Trophoblast cell (in vitro differentiated cells and primary cell): ENCODE measurements around the gene ADAMTSL5.
A peak's percentile ranks its signal among the peaks of the same experiment; 100 is the strongest.

ENCODE experiments used
- DNase-seq, 2 donors: peaks; one replicate each; pipeline ENCODE4 v3.0.0-alpha.2; 2016
- H2AFZ ChIP-seq: 2 replicates; pipeline ENCODE4 v1.6.1; 2013; ENCODE audit warnings: low read length, moderate library complexity, mild to moderate bottlenecking; ENCODE audit not compliant: insufficient read depth, poor library complexity
- H2AK5ac ChIP-seq: 2 replicates; pipeline ENCODE4 v1.6.1; 2013; ENCODE audit warnings: mild to moderate bottlenecking, low read length
- H2BK120ac ChIP-seq: 2 replicates; pipeline ENCODE4 v1.6.1; 2013; ENCODE audit warnings: low read length, mild to moderate bottlenecking, moderate library complexity; ENCODE audit not compliant: insufficient read depth, poor library complexity
- H2BK12ac ChIP-seq: 2 replicates; pipeline ENCODE4 v1.6.1; 2013; ENCODE audit warnings: mild to moderate bottlenecking, low read length, moderate library complexity
- H2BK5ac ChIP-seq: 2 replicates; pipeline ENCODE4 v1.6.1; 2013; ENCODE audit warnings: low read length, low read depth, moderate library complexity, mild to moderate bottlenecking; ENCODE audit not compliant: poor library complexity
- H3K14ac ChIP-seq: 2 replicates; pipeline ENCODE4 v1.6.1; 2013; ENCODE audit warnings: mild to moderate bottlenecking, low read length
- H3K18ac ChIP-seq: 2 replicates; pipeline ENCODE4 v1.6.1; 2013; ENCODE audit warnings: mild to moderate bottlenecking, low read length
- H3K23ac ChIP-seq: 2 replicates; pipeline ENCODE4 v1.6.1; 2013; ENCODE audit warnings: low read length
- H3K27ac ChIP-seq: 2 replicates; pipeline ENCODE4 v1.5.1; 2013; ENCODE audit warnings: low read depth, mild to moderate bottlenecking, inconsistent platforms, low read length, moderate library complexity
- H3K27me3 ChIP-seq: 2 replicates; pipeline ENCODE4 v1.6.1; 2013; ENCODE audit warnings: inconsistent platforms, mild to moderate bottlenecking, low read length, moderate library complexity; ENCODE audit not compliant: insufficient read depth
- H3K36me3 ChIP-seq, 2 experiments: 1 replicate in 1 of 2; 2 replicates in 1 of 2; pipeline ENCODE4 v1.6.1; 2013; ENCODE audit warnings: low read length in 2 of 2, mild to moderate bottlenecking in 2 of 2, moderate library complexity in 1 of 2; ENCODE audit not compliant: insufficient read depth in 2 of 2, control insufficient read depth in 1 of 2
- H3K4ac ChIP-seq: 2 replicates; pipeline ENCODE4 v1.6.1; 2013; ENCODE audit warnings: low read depth, mild to moderate bottlenecking, low read length, moderate library complexity
- H3K4me1 ChIP-seq, 2 experiments: 1 replicate in 1 of 2; 2 replicates in 1 of 2; pipeline ENCODE4 v1.6.1; 2013; ENCODE audit warnings: low read length in 2 of 2, mild to moderate bottlenecking in 2 of 2, moderate library complexity in 1 of 2; ENCODE audit not compliant: insufficient read depth in 2 of 2, control insufficient read depth in 1 of 2
- H3K4me2 ChIP-seq: 2 replicates; pipeline ENCODE4 v1.6.1; 2013; ENCODE audit warnings: inconsistent platforms, mild to moderate bottlenecking, low read length, moderate library complexity
- H3K4me3 ChIP-seq: 2 replicates; pipeline ENCODE4 v1.5.1; 2013; ENCODE audit warnings: mild to moderate bottlenecking, low read depth, low read length, inconsistent platforms
- H3K79me1 ChIP-seq: one replicate; pipeline ENCODE4 v1.6.1; 2013; ENCODE audit warnings: low read length
- H3K79me2 ChIP-seq: 2 replicates; pipeline ENCODE4 v1.6.1; 2013; ENCODE audit warnings: low read length, mild to moderate bottlenecking; ENCODE audit not compliant: control insufficient read depth, insufficient read depth, poor library complexity
- H3K9ac ChIP-seq: 2 replicates; pipeline ENCODE4 v1.6.1; 2013; ENCODE audit warnings: mild to moderate bottlenecking, low read length
- H3K9me3 ChIP-seq: 2 replicates; pipeline ENCODE4 v1.6.1; 2013; ENCODE audit warnings: low read depth, mild to moderate bottlenecking, control low read depth, inconsistent platforms, low read length; ENCODE audit not compliant: insufficient read depth
- H4K12ac ChIP-seq: 2 replicates; pipeline ENCODE4 v1.6.1; 2013; ENCODE audit warnings: low read depth, mild to moderate bottlenecking, low read length, moderate library complexity
- H4K8ac ChIP-seq: 2 replicates; pipeline ENCODE4 v1.6.1; 2013; ENCODE audit warnings: low read depth, mild to moderate bottlenecking, low read length, moderate library complexity
- H4K91ac ChIP-seq: one replicate; pipeline ENCODE4 v1.6.1; 2013; ENCODE audit warnings: low read depth, mild to moderate bottlenecking, low read length, moderate library complexity
- WGBS: extraction: QIAGEN DNeasy Blood & Tissue Kit; methylation state at CpG from one replicate; pipeline ENCODE4 v1.1.7; 2013; ENCODE audit warnings: missing lambda C conversion rate; ENCODE audit not compliant: insufficient read length, insufficient coverage; ENCODE audit errors: extremely low coverage; 5-methylcytosine and 5-hydroxymethylcytosine counted together

The ADAMTSL5 gene

GRCh38 chr19:1510442-1510806 is 2.4 kb downstream of the ADAMTSL5 start:
- no peak overlapping the region for H4K8ac ChIP-seq

GRCh38 chr19:1509602-1510441 is 3.0 kb downstream of the ADAMTSL5 start:
- Histone ChIP-seq H3K9ac (no peak overlapping the region), H2AFZ (no peak overlapping the region), H3K27me3 (no peaks in the 10 kb centered on the region), H3K18ac (no peak overlapping the region), H4K8ac (no peak overlapping the region), H3K27ac (no peak overlapping the region), H3K4me3 (no peak overlapping the region), H3K79me1 (peaks cover 14% of the 10 kb centered on the region), H3K14ac (no peak overlapping the region), H3K23ac (no peak overlapping the region), H3K36me3 (no peaks in the 10 kb centered on the region), H2BK12ac (no peak overlapping the region), H3K79me2 (peaks cover 2% of the 10 kb centered on the region), H2BK120ac (no peak overlapping the region), H4K91ac (no peak overlapping the region), H3K4me2 (no peak overlapping the region), H3K4ac (no peak overlapping the region), H2AK5ac (no peak overlapping the region), H2BK5ac (no peak overlapping the region), H3K4me1 (peaks cover 6% of the 10 kb centered on the region in 2 experiments), H3K9me3 (peaks cover 22% of the 10 kb centered on the region), H4K12ac (no peak overlapping the region)
- no peak for DNase-seq
- WGBS: no CpG with 5 or more reads among the region's 11 CpGs

More at GRCh38 chr19:1510442-1510806, 2.4 kb downstream of the ADAMTSL5 start:
- H4K91ac ChIP-seq: no peak overlapping the region
- H2AFZ ChIP-seq: no peak overlapping the region
- WGBS: no CpG with 5 or more reads among the region's 25 CpGs
- no peak overlapping the region for H3K14ac ChIP-seq
- DNase-seq: no peak
- no peaks in the 10 kb centered on the region for H3K36me3 ChIP-seq
- H3K4ac ChIP-seq: no peak overlapping the region
- peaks cover 6% of the 10 kb centered on the region in 2 experiments for H3K4me1 ChIP-seq
- no peak overlapping the region for H2BK120ac ChIP-seq
- H3K79me2 ChIP-seq: peaks cover 2% of the 10 kb centered on the region
- H3K4me2 ChIP-seq: no peak overlapping the region
- no peak overlapping the region for H3K27ac ChIP-seq
- no peak overlapping the region for H3K9ac ChIP-seq
- H3K27me3 ChIP-seq: no peaks in the 10 kb centered on the region
- no peak overlapping the region for H3K4me3 ChIP-seq
- no peak overlapping the region for H2BK12ac ChIP-seq
- H3K23ac ChIP-seq: no peak overlapping the region
- no peak overlapping the region for H3K18ac ChIP-seq
- H2AK5ac ChIP-seq: no peak overlapping the region
- peaks cover 21% of the 10 kb centered on the region for H3K9me3 ChIP-seq
- no peak overlapping the region for H4K12ac ChIP-seq
- no peak overlapping the region for H2BK5ac ChIP-seq
- peaks cover 14% of the 10 kb centered on the region for H3K79me1 ChIP-seq

GRCh38 chr19:1508507-1508856 is 4.3 kb downstream of the ADAMTSL5 start:
- peak in 1 of 2 donors; percentile 44 for DNase-seq
- Histone ChIP-seq H4K8ac (no peak overlapping the region), H3K4ac (no peak overlapping the region), H4K12ac (no peak overlapping the region), H3K18ac (no peak overlapping the region), H3K79me1 (peaks cover 11% of the 10 kb centered on the region), H3K14ac (no peak overlapping the region), H3K4me1 (peaks cover 4 to 6% of the 10 kb centered on the region in 2 experiments), H3K9ac (no peak overlapping the region), H3K79me2 (peaks cover 2% of the 10 kb centered on the region), H3K4me2 (peak overlapping the region; percentile 13), H3K27ac (no peak overlapping the region), H3K23ac (no peak overlapping the region), H2BK120ac (no peak overlapping the region), H4K91ac (no peak overlapping the region), H2BK5ac (no peak overlapping the region), H3K4me3 (no peak overlapping the region), H3K9me3 (peaks cover 19% of the 10 kb centered on the region), H3K36me3 (no peaks in the 10 kb centered on the region), H3K27me3 (no peaks in the 10 kb centered on the region), H2AK5ac (no peak overlapping the region), H2BK12ac (no peak overlapping the region), H2AFZ (no peak overlapping the region)
- no CpG with 5 or more reads among the region's 12 CpGs for WGBS

- H2BK12ac ChIP-seq: no peak overlapping the region
- no peak overlapping the region for H3K9ac ChIP-seq
- peak overlapping the region; percentile 35 for H2BK120ac ChIP-seq
- H3K23ac ChIP-seq: no peak overlapping the region
- peaks cover 7% of the 10 kb centered on the region for H3K79me1 ChIP-seq
- peak overlapping the region; percentile 19 for H3K18ac ChIP-seq
- peaks cover 2 to 6% of the 10 kb centered on the region in 2 experiments for H3K4me1 ChIP-seq
- peak overlapping the region; percentile 77 for H4K8ac ChIP-seq
- no CpG with 5 or more reads among the region's 46 CpGs for WGBS
- peak; percentile 92 to 97 for DNase-seq
- H3K4ac ChIP-seq: peak overlapping the region; percentile 0
- peak overlapping the region; percentile 14 for H3K27ac ChIP-seq
- no peak overlapping the region for H2AK5ac ChIP-seq
- peaks cover 2% of the 10 kb centered on the region for H3K79me2 ChIP-seq
- H3K36me3 ChIP-seq: no peaks in the 10 kb centered on the region
- peak overlapping the region; percentile 64 for H3K4me3 ChIP-seq
- peak overlapping the region; percentile 4 for H4K12ac ChIP-seq
- H4K91ac ChIP-seq: peak overlapping the region; percentile 21
- H2BK5ac ChIP-seq: peak overlapping the region; percentile 19
- peak overlapping the region; percentile 41 for H2AFZ ChIP-seq
- peaks cover 19% of the 10 kb centered on the region for H3K9me3 ChIP-seq
- no peaks in the 10 kb centered on the region for H3K27me3 ChIP-seq
- peak overlapping the region; percentile 19 for H3K14ac ChIP-seq
- H3K4me2 ChIP-seq: peak overlapping the region; percentile 57
Measured at GRCh38 chr19:1507763-1508506, 4.9 kb downstream of the ADAMTSL5 start.
